IPS DF 6.9 (cell line): Measurements from ENCODE around the gene UBE2H.

Experiments used
- DNase-seq: peaks from one replicate; pipeline ENCODE4 v3.0.0-alpha.2; 2013; ENCODE audit warnings: low read depth, low spot score
- H3K27ac ChIP-seq: one replicate; pipeline ENCODE4 v1.5.1; 2013; ENCODE audit warnings: low read length, control low read depth
- H3K27me3 ChIP-seq: 2 replicates; pipeline ENCODE4 v1.6.1; 2013; ENCODE audit warnings: mild to moderate bottlenecking, low read length; ENCODE audit not compliant: control insufficient read depth, insufficient read depth
- H3K36me3 ChIP-seq: 2 replicates; pipeline ENCODE4 v1.6.1; 2013; ENCODE audit warnings: low read length; ENCODE audit not compliant: control insufficient read depth, insufficient read depth
- H3K4me1 ChIP-seq: 2 replicates; pipeline ENCODE4 v1.6.1; 2013; ENCODE audit warnings: low read length; ENCODE audit not compliant: control insufficient read depth, insufficient read depth
- H3K4me3 ChIP-seq: 2 replicates; pipeline ENCODE4 v1.5.1; 2013; ENCODE audit warnings: mild to moderate bottlenecking, low read length
- H3K9me3 ChIP-seq: 2 replicates; pipeline ENCODE4 v1.6.1; 2013; ENCODE audit warnings: low read length, inconsistent platforms; ENCODE audit not compliant: control insufficient read depth, insufficient read depth
- WGBS: extraction: QIAGEN DNeasy Blood & Tissue Kit; methylation state at CpG from one replicate; pipeline ENCODE4 v1.1.7; 2013; ENCODE audit warnings: mixed read lengths, missing lambda C conversion rate; ENCODE audit not compliant: insufficient read length, insufficient coverage; 5-methylcytosine and 5-hydroxymethylcytosine counted together

Gene UBE2H

GRCh38 chr7:129789000-129789399 is 163.8 kb downstream of the UBE2H start:
- WGBS: no CpG with 5 or more reads among the region's 6 CpGs
- Histone ChIP-seq H3K27ac (no peak overlapping the region), H3K4me3 (no peak overlapping the region), H3K4me1 (peaks cover 8% of the 10 kb centered on the region; the same call in 1 of the 2 replicates), H3K9me3 (no peaks in the 10 kb centered on the region), H3K27me3 (peaks cover 52% of the 10 kb centered on the region), H3K36me3 (no peaks in the 10 kb centered on the region)
- DNase-seq: no peak

DNA sequence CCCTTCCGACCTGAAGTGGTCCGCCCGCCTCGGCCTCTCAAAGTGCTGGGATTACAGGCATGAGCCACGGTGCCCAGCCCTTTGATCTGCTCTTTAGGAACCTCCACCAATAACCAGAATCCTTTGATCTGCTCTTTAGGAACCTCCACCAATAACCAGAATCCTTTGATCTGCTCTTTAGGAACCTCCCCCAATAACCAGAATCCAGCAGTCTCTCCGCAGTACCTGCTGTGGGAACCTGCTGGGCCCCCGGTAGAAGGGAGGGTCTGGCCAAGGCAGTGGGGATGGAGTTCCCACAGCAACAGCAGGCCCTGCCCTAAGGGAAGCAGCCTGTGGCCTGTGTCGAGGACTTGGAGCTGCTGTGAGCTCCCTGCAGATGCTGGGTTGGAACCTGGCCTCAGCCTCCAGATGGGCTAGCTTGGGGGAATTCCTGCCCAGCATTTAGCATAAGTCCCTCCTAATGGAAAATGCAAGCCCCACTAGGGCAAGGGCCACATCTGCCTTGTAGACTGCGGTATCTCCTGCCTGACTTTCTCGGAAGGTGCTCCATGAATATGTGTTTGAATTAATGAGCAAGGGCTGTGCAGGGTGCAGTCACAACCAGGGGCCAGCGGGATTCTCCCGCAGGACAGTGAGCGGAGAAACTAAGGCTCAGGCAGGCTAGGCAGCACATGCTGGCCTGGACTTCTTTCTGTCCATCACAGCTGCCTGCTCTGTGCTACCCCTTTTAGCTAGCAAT is 165.8 kb downstream of the UBE2H start:
- no peak for DNase-seq
- Histone ChIP-seq H3K4me3 (no peak overlapping the region), H3K4me1 (peaks cover 17% of the 10 kb centered on the region), H3K36me3 (no peaks in the 10 kb centered on the region), H3K9me3 (no peaks in the 10 kb centered on the region), H3K27me3 (peaks cover 72% of the 10 kb centered on the region), H3K27ac (no peak overlapping the region)
- WGBS: no CpG with 5 or more reads among the region's 13 CpGs

GRCh38 chr7:129785685-129786514 is 166.9 kb downstream of the UBE2H start:
- Histone ChIP-seq H3K4me3 (no peak overlapping the region; the same call in 1 of the 2 replicates), H3K36me3 (no peaks in the 10 kb centered on the region), H3K4me1 (peaks cover 18% of the 10 kb centered on the region), H3K9me3 (no peaks in the 10 kb centered on the region), H3K27ac (no peak overlapping the region), H3K27me3 (peaks cover 74% of the 10 kb centered on the region)
- no peak for DNase-seq
- no CpG with 5 or more reads among the region's 44 CpGs for WGBS

DNA sequence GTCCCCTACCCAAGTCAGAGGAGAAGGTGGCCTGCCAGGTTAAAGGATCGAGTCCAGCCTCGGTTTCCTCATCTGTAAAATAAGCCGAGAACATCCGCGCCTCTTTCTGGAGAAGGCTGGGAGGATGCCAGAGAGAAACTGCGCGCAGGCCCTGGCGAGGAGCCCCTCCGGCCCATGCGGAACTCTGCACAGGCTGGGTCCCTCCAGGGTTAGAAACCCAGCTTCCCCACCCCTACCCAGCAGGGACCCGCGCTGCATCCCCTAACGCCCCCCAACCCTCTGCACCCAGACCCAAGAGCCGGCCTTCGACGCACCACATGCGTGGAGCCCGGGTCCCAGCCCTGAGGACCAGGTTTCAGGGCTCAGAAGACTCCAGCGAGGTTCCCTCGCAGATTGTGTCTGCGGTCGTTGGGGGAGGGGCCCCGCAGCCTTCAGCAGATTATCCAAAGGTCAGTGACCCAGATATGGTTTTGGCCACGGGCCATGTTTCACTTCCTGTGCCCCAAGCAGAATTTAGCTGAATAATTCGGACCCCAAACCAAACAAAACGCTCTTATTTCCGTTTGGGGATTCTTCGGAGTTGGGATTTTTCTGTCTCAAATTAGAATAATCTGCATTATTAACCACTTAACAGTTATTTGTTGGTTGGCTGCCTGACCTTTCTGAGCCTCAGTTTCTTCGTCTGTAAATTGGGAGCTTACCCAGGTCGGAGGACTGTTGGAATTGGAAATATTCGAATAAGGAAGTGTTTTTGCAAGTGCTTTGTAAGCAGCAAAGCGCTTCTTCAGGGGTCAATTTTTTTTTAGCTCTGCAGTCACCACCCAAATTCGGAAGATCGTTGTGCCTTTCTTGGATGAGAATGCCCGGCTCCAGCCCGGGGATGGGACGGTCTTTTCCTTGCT is 167.7 kb downstream of the UBE2H start:
- Histone ChIP-seq H3K9me3 (no peaks in the 10 kb centered on the region), H3K27me3 (peaks cover 74% of the 10 kb centered on the region), H3K4me3 (no peak overlapping the region; the same call in 1 of the 2 replicates)

GRCh38 chr7:129784437-129784782 is 168.3 kb downstream of the UBE2H start:
- peaks cover 72% of the 10 kb centered on the region for H3K27me3 ChIP-seq
- no peak overlapping the region for H3K27ac ChIP-seq
- WGBS: no CpG with 5 or more reads among the region's 25 CpGs
- peaks cover 18% of the 10 kb centered on the region for H3K4me1 ChIP-seq
- no peak overlapping the region for H3K4me3 ChIP-seq
- no peaks in the 10 kb centered on the region for H3K9me3 ChIP-seq
- H3K36me3 ChIP-seq: no peaks in the 10 kb centered on the region
- DNase-seq: no peak

More for the DNA sequence above, 167.7 kb downstream of the UBE2H start:
- H3K36me3 ChIP-seq: no peaks in the 10 kb centered on the region
- no peak for DNase-seq
- no CpG with 5 or more reads among the region's 37 CpGs for WGBS
- H3K4me1 ChIP-seq: peaks cover 18% of the 10 kb centered on the region
- no peak overlapping the region for H3K27ac ChIP-seq

GRCh38 chr7:129783584-129783919 is 169.2 kb downstream of the UBE2H start:
- no CpG with 5 or more reads among the region's 10 CpGs for WGBS
- Histone ChIP-seq H3K4me3 (no peak overlapping the region), H3K9me3 (no peaks in the 10 kb centered on the region), H3K36me3 (no peaks in the 10 kb centered on the region), H3K4me1 (peaks cover 20% of the 10 kb centered on the region), H3K27ac (no peak overlapping the region), H3K27me3 (peaks cover 69% of the 10 kb centered on the region)
- no peak for DNase-seq

GRCh38 chr7:129782818-129783583 is 169.8 kb downstream of the UBE2H start:
- H3K36me3 ChIP-seq: no peaks in the 10 kb centered on the region
- no peak overlapping the region for H3K27ac ChIP-seq
- no peak for DNase-seq
- H3K4me1 ChIP-seq: peaks cover 23% of the 10 kb centered on the region
- peaks cover 69% of the 10 kb centered on the region for H3K27me3 ChIP-seq
- no CpG with 5 or more reads among the region's 42 CpGs for WGBS
- no peaks in the 10 kb centered on the region for H3K9me3 ChIP-seq
- H3K4me3 ChIP-seq: no peak overlapping the region

- DNase-seq: no peak
- Histone ChIP-seq H3K27me3 (peaks cover 70% of the 10 kb centered on the region), H3K36me3 (no peaks in the 10 kb centered on the region), H3K9me3 (no peaks in the 10 kb centered on the region), H3K4me3 (peak overlapping the region; percentile 89; the same call in 1 of the 2 replicates), H3K27ac (no peak overlapping the region), H3K4me1 (peaks cover 28% of the 10 kb centered on the region)
- no CpG with 5 or more reads among the region's 73 CpGs for WGBS
These were observed 170.6 kb downstream of the UBE2H start for GRCh38 chr7:129781928-129782817.
